Breast epithelium (tissue), 3 donors: ENCODE data around the gene LHFPL2.

Experiments
- POLR2A ChIP-seq: fragments of 450-650 bp; IDR thresholded peaks from one replicate; pipeline ENCODE4 v1.6.1; 2016; ENCODE audit warnings: antibody characterized with exemption, mild to moderate bottlenecking, moderate library complexity
- POLR2AphosphoS5 ChIP-seq, 3 donors: sonication (generic); formaldehyde crosslinking; IDR thresholded peaks; one replicate each; pipeline ENCODE4 v1.6.1; 2017; ENCODE audit warnings: antibody characterized with exemption in 3 of 3

DNA sequence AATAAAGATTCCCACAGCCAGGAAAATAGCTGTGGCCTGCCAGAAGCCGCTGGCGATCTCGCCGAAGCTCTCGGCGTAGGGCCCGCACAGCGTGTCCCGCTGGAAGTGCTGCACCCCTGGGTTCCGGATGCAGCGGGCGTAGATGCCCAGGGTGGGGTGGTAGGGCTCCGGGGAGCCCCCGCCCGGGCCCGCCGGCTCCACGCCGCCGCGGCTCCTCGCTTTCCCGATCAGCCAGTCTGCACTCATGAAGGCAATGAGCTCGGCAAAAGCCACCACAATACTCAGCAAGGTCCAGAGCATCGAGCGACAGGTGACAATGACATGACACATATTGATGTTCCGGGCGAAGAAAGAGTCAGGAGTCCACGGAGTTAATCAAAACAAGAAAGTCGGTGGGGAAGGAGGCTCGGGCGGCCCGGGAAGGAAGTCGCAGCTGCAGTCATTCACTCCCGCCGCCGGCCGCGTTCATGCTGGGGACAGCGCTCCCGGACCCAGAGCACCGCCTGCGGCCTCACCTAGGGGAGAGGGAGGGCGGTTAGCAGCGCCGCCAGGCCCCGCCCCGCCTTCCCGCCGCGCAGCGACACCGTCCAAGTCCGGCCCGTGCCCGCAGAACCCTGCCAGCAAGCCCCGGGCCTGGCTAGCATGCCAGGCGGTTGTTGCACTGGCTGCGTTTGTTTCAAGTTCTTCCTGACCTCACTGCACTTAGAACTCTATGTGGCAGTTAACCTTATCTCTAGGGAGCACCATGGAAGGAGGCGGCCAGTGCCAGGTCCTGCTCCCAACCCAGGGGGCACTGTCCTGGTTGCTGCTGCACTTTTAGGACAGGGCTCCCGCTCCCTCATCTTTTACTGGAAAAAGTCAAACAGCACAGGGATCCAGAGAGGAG, 138.4 kb downstream of the LHFPL2 start:
- TF ChIP-seq POLR2A (no peak), POLR2AphosphoS5 (IDR thresholded peaks at IDR 0.05) (peak in 1 of 3 donors; percentile 15)
